HepG2 (cell line): ENCODE data around the gene EMC9. TPM values are rescaled to one million over a fixed set of nuclear protein-coding genes. Genes with fewer than 3 reads are reported as not detected.

Experiments used
- ARID4A ChIP-seq: sonication (generic); formaldehyde crosslinking; IDR thresholded peaks from 2 replicates; pipeline ENCODE4 v1.5.0; 2020; ENCODE audit warnings: mild to moderate bottlenecking, missing genetic modification reagents, borderline replicate concordance
- FUBP1 ChIP-seq: sonication (generic); formaldehyde crosslinking; IDR thresholded peaks from 2 replicates; pipeline ENCODE4 v1.5.1; 2020; ENCODE audit warnings: missing genetic modification reagents, mild to moderate bottlenecking, borderline replicate concordance
- NFRKB ChIP-seq: fragments of 450-650 bp; IDR thresholded peaks from 2 replicates; pipeline ENCODE4 v1.6.1; 2017
- PHF5A ChIP-seq: IDR thresholded peaks from one replicate; pipeline ENCODE4 v1.6.1; 2018; ENCODE audit warnings: low read depth, missing genetic modification reagents; ENCODE audit not compliant: unreplicated experiment
- POLR2A ChIP-seq, 2 experiments: IDR thresholded peaks; 2 replicates each; pipeline ENCODE4 v1.6.1; 2011; ENCODE audit warnings: low read depth in 2 of 2, low read length in 2 of 2, mild to moderate bottlenecking in 1 of 2, moderate library complexity in 1 of 2; ENCODE audit not compliant: insufficient read depth in 1 of 2
- SNAPC4 ChIP-seq: sonication (generic); formaldehyde crosslinking; IDR thresholded peaks from 2 replicates; pipeline ENCODE4 v1.4.0; 2020; ENCODE audit warnings: mild to moderate bottlenecking, missing genetic modification reagents
- STAG1 ChIP-seq: sonication (generic); formaldehyde crosslinking; IDR thresholded peaks from 2 replicates; pipeline ENCODE4 v1.4.0; 2020; ENCODE audit warnings: missing genetic modification reagents
- TARDBP ChIP-seq: sonication (generic); formaldehyde crosslinking; IDR thresholded peaks from 2 replicates; pipeline ENCODE4 v1.8.0; 2022; ENCODE audit warnings: mild to moderate bottlenecking, missing genetic modification reagents
- TBX3 ChIP-seq: fragments of 450-650 bp; IDR thresholded peaks from 2 replicates; pipeline ENCODE4 v1.6.1; 2017; ENCODE audit warnings: antibody characterized with exemption, mild to moderate bottlenecking, inconsistent platforms, borderline replicate concordance
- TEAD2 ChIP-seq: sonication (generic); formaldehyde crosslinking; IDR thresholded peaks from 2 replicates; pipeline ENCODE4 v1.9.0; 2021; ENCODE audit warnings: missing genetic modification reagents
- ZNF513 ChIP-seq: sonication (generic); formaldehyde crosslinking; conservative IDR thresholded peaks from 2 replicates; pipeline ENCODE4 v1.5.0; 2020; ENCODE audit warnings: missing genetic modification reagents
- ZNF557 ChIP-seq: sonication (generic); formaldehyde crosslinking; IDR thresholded peaks from 2 replicates; pipeline ENCODE4 v1.4.0; 2020; ENCODE audit warnings: missing genetic modification reagents
- ZNF629 ChIP-seq: sonication (generic); formaldehyde crosslinking; conservative IDR thresholded peaks from 2 replicates; pipeline ENCODE4 v1.5.0; 2020; ENCODE audit warnings: missing genetic modification reagents
- ZSCAN29 ChIP-seq: sonication (generic); formaldehyde crosslinking; conservative IDR thresholded peaks from 2 replicates; pipeline ENCODE4 v1.4.0; 2020; ENCODE audit warnings: mild to moderate bottlenecking, missing genetic modification reagents
- polyA plus RNA-seq, 8 experiments: library from polyadenylated mRNA; depleted of rRNA in 3 of 8; stranded (reverse) in 7 of 8; unstranded in 1 of 8; fragments of >200 nt; fragmentation: Illumina TruSeq in 4 of 8; extraction: Trizol in 4 of 8; gene quantifications; 2 replicates each; pipeline versions ENCODE4 v1.2.1 to v1.2.3, GENCODE V29; 2011 to 2016; ENCODE audit warnings: low read depth in 4 of 8, missing spikeins in 1 of 8, mixed read lengths in 1 of 8; ENCODE audit not compliant: insufficient read depth in 1 of 8
- total RNA-seq, 5 experiments: library from RNA; depleted of rRNA; stranded (reverse); fragments of >200 nt; fragmentation: Illumina TruSeq; extraction: Trizol; gene quantifications; 2 replicates each; pipeline ENCODE4 v1.2.3, GENCODE V29; 2016; ENCODE audit warnings: low read depth in 1 of 5

Gene EMC9
- total and polyA plus RNA-seq, 2 of the 13 experiments (the other 11 are each of a cell fraction or from before 2014, with no cell fraction given), result 60.5 to 78.7 TPM

- TF ChIP-seq SNAPC4 (no peak), ZNF629 (CRISPR knock-in tag) (no peak), TARDBP (no peak), TEAD2 (CRISPR knock-in tag) (no peak), TBX3 (no peak), ZSCAN29 (CRISPR knock-in tag) (no peak), NFRKB (no peak), ARID4A (no peak), PHF5A (CRISPR knock-in tag) (no peak), ZNF557 (CRISPR knock-in tag) (peak; percentile 58; the same call in 1 of the 2 replicates), ZNF513 (no peak), STAG1 (CRISPR knock-in tag) (no peak), FUBP1 (CRISPR knock-in tag) (no peak; the same call in 1 of the 2 replicates), POLR2A (IDR thresholded peaks at IDR 0.05; ENCODE audit: insufficient read depth in 1 of 2, low read depth in 2 of 2, low read length in 2 of 2) (no peak)
These were observed 4.5 kb upstream of the EMC9 start (continued) for GRCh38 chr14:24145690-24146452.
